B cell (primary cell): ENCODE data around the gene DLG2. TPM values are rescaled to one million over a fixed set of nuclear protein-coding genes. Genes with fewer than 3 reads are reported as not detected.
"Not testable (repeated sequence)": the region's sequence is repeated elsewhere in the genome, so short reads cannot be mapped to it uniquely, and the experiment has no call there.

Source experiments
- ATAC-seq: fragments of 200-7000 bp; cut with Tn5 transposase; one replicate; pipeline ENCODE4 v1.10.0; 2021; ENCODE audit warnings: low read depth, mild to moderate bottlenecking, moderate number of reproducible peaks, moderate library complexity
- CTCF ChIA-PET: fragments of 350-600 bp; sonication (Branson Sonifier 250); formaldehyde crosslinking; loops from one replicate; lab custom pipeline; 2021; ENCODE audit warnings: antibody characterized with exemption, inconsistent platforms; lab: Charles Lee
- POLR2A ChIA-PET: fragments of 350-600 bp; sonication (Branson Sonifier 250); formaldehyde crosslinking; loops from one replicate; lab custom pipeline; 2021; ENCODE audit warnings: antibody characterized with exemption; lab: Charles Lee
- DNase-seq: peaks from one replicate; pipeline ENCODE4 v3.0.0; 2013
- H2AFZ ChIP-seq: 2 replicates; pipeline ENCODE4 v1.6.1; 2012; ENCODE audit warnings: mild to moderate bottlenecking, low read depth, low read length; ENCODE audit not compliant: insufficient read depth, poor library complexity, severe bottlenecking
- H3K27ac ChIP-seq, 2 donors: 1 replicate in 1 of 2; 2 replicates in 1 of 2; pipeline ENCODE4 v1.5.1; 2012 to 2013; ENCODE audit warnings: low read length in 2 of 2, mild to moderate bottlenecking in 2 of 2, moderate library complexity in 1 of 2
- H3K27me3 ChIP-seq, 4 experiments: fragments of 200-600 bp in 1 of 4; sonication (generic) in 1 of 4; replicated peaks in 1 of 4; 1 replicate in 2 of 4; 2 replicates in 2 of 4; pipeline versions ENCODE4 v1.6.1 to v1.7.0; 2013 to 2016; ENCODE audit warnings: low read length in 3 of 4, mild to moderate bottlenecking in 2 of 4, mixed read lengths in 1 of 4, moderate library complexity in 1 of 4; ENCODE audit not compliant: insufficient read depth in 4 of 4, control insufficient read depth in 3 of 4; ENCODE audit errors: control extremely low read depth in 1 of 4
- H3K36me3 ChIP-seq, 2 experiments: replicated peaks in 1 of 2; 1 replicate in 1 of 2; 2 replicates in 1 of 2; pipeline versions ENCODE4 v1.6.1 to v1.7.1; 2013; ENCODE audit warnings: low read length in 1 of 2; ENCODE audit not compliant: insufficient read depth in 2 of 2, control insufficient read depth in 1 of 2; ENCODE audit errors: control extremely low read depth in 1 of 2, extremely low read depth in 1 of 2
- H3K4me1 ChIP-seq, 2 donors: fragments of 200-600 bp in 1 of 2; sonication (generic) in 1 of 2; 1 replicate in 1 of 2; 2 replicates in 1 of 2; pipeline versions ENCODE4 v1.5.1 to v1.6.1; 2013 to 2017; ENCODE audit warnings: low read length in 2 of 2; ENCODE audit not compliant: control insufficient read depth in 2 of 2, insufficient read depth in 2 of 2
- H3K4me2 ChIP-seq: replicated peaks from 2 replicates; pipeline ENCODE3; 2012; ENCODE audit warnings: mild to moderate bottlenecking, low read depth, low read length; ENCODE audit not compliant: poor library complexity, severe bottlenecking
- H3K4me3 ChIP-seq, 5 experiments: fragments of 200-600 bp in 1 of 5; sonication (generic) in 1 of 5; 1 replicate in 3 of 5; 2 replicates in 2 of 5; pipeline versions ENCODE4 v1.5.1 to v1.7.0; 2011 to 2016; ENCODE audit warnings: low read length in 4 of 5, mild to moderate bottlenecking in 4 of 5, low read depth in 2 of 5, control low read depth in 1 of 5, moderate library complexity in 1 of 5; ENCODE audit not compliant: insufficient read depth in 1 of 5; ENCODE audit errors: control extremely low read depth in 1 of 5, extremely low read depth in 1 of 5
- H3K79me2 ChIP-seq: fragments of 200-600 bp; sonication (generic); one replicate; pipeline ENCODE4 v1.6.0; 2016; ENCODE audit warnings: low read length; ENCODE audit not compliant: control insufficient read depth, insufficient read depth
- H3K9ac ChIP-seq: fragments of 200-600 bp; sonication (generic); 2 replicates; pipeline ENCODE4 v1.6.1; 2017; ENCODE audit warnings: mild to moderate bottlenecking, low read length, moderate library complexity
- H3K9me3 ChIP-seq, 3 donors: one replicate each; pipeline versions ENCODE4 v1.6.1 to v1.7.1; 2013; ENCODE audit warnings: low read length in 2 of 3; ENCODE audit not compliant: control insufficient read depth in 2 of 3, insufficient read depth in 1 of 3; ENCODE audit errors: control extremely low read depth in 1 of 3
- H4K20me1 ChIP-seq: 2 replicates; pipeline ENCODE4 v1.6.0; 2012; ENCODE audit warnings: mild to moderate bottlenecking, low read length; ENCODE audit not compliant: insufficient read depth, control insufficient read depth, poor library complexity, severe bottlenecking
- H3K27ac Mint-ChIP-seq: one replicate; pipeline ENCODE4 v1.8.0; 2021; ENCODE audit warnings: mixed read lengths
- H3K27me3 Mint-ChIP-seq: one replicate; pipeline ENCODE4 v1.8.0; 2021; ENCODE audit warnings: mixed read lengths
- H3K4me1 Mint-ChIP-seq: one replicate; pipeline ENCODE4 v1.8.0; 2021; ENCODE audit warnings: mixed read lengths
- H3K4me3 Mint-ChIP-seq: one replicate; pipeline ENCODE4 v1.8.0; 2021; ENCODE audit warnings: mixed read lengths
- H3K9me3 Mint-ChIP-seq: one replicate; pipeline ENCODE4 v1.8.0; 2022; ENCODE audit warnings: mixed read lengths; ENCODE audit not compliant: insufficient read depth
- EZH2 ChIP-seq: IDR thresholded peaks from 2 replicates; pipeline ENCODE4 v1.6.1; 2012; ENCODE audit warnings: borderline replicate concordance, low read depth, mild to moderate bottlenecking, moderate library complexity, low read length; ENCODE audit not compliant: insufficient read depth, poor library complexity, severe bottlenecking
- WGBS: methylation state at CpG from one replicate; pipeline ENCODE4 v1.1.5; 2013; ENCODE audit warnings: missing lambda C conversion rate; ENCODE audit not compliant: insufficient coverage; 5-methylcytosine and 5-hydroxymethylcytosine counted together
- intact Hi-C: fragments of 100-400 bp; cut with micrococcal nuclease; formaldehyde crosslinking; loops from one replicate; pipeline ENCODE4 v1.10.0; 2022
- polyA plus RNA-seq: library from polyadenylated mRNA; depleted of rRNA; stranded (reverse); fragments of >200 nt; gene quantifications from 2 replicates; pipeline ENCODE4 v1.2.3, GENCODE V29; 2012
- total RNA-seq, 2 donors: library from RNA; stranded (reverse); fragments of 120-200 nt in 1 of 2; gene quantifications; 1 replicate in 1 of 2; 2 replicates in 1 of 2; pipeline versions ENCODE4 v1.2.3 to v1.2.4, GENCODE V29; 2013 to 2022
- TF ChIP-seq, protein P1 (sequence below): fragments of 200-600 bp; IDR thresholded peaks from one replicate; pipeline ENCODE4 v1.8.0; 2022; ENCODE audit warnings: antibody characterized with exemption, mild to moderate bottlenecking

DLG2 gene
- total and polyA plus RNA-seq, 2 donors (not counting 1 experiment from before 2014, with no cell fraction given), result 0.54 to 5.4 TPM

DNA sequence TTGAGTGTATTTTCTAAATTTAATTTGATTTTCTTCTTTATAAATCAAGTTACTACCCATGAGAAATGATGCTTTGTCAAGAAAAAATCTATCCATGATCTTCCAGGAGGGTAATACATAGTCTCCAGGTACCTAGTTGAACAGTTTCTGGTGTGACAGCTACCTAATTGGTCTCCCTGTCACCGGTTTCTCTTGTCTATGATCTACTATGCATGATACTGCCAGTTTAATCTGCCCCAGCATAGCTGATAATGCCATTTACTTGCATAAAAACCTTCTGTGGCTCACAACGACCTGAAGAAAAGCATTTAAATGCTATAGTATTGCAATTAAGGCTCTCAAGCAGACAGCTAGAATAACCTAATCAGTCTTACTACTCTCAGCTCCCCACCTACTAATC, 349.5 kb downstream of the DLG2 start:
- H3K4me1 Mint-ChIP-seq, result peaks cover 6% of the 10 kb centered on the region
- no peak overlapping the region for H3K4me3 Mint-ChIP-seq
- no peaks in the 10 kb centered on the region for H4K20me1 ChIP-seq
- no CpG with 5 or more reads among the region's 2 CpGs for WGBS
- no peak overlapping the region for H3K9ac ChIP-seq
- ChIA-PET CTCF (no interaction called here), POLR2A (no interaction called here)
- peaks cover 0 to 1% (median 0%) of the 10 kb centered on the region in 3 donors for H3K9me3 ChIP-seq
- TF ChIP-seq EZH2, result no peak
- TF ChIP-seq, protein P1, sequence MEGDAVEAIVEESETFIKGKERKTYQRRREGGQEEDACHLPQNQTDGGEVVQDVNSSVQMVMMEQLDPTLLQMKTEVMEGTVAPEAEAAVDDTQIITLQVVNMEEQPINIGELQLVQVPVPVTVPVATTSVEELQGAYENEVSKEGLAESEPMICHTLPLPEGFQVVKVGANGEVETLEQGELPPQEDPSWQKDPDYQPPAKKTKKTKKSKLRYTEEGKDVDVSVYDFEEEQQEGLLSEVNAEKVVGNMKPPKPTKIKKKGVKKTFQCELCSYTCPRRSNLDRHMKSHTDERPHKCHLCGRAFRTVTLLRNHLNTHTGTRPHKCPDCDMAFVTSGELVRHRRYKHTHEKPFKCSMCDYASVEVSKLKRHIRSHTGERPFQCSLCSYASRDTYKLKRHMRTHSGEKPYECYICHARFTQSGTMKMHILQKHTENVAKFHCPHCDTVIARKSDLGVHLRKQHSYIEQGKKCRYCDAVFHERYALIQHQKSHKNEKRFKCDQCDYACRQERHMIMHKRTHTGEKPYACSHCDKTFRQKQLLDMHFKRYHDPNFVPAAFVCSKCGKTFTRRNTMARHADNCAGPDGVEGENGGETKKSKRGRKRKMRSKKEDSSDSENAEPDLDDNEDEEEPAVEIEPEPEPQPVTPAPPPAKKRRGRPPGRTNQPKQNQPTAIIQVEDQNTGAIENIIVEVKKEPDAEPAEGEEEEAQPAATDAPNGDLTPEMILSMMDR, result no peak
- ATAC-seq (no peak), DNase-seq (no peak)
- no peak overlapping the region for H3K27ac Mint-ChIP-seq
- H3K4me2 ChIP-seq, result no peak overlapping the region
- peaks cover 3% of the 10 kb centered on the region for H3K27me3 Mint-ChIP-seq
- intact Hi-C loops, result no loop called here
- no peaks in the 10 kb centered on the region for H3K36me3 ChIP-seq
- H3K4me3 ChIP-seq, result no peak overlapping the region
- no peak overlapping the region for H2AFZ ChIP-seq
- no peaks in the 10 kb centered on the region for H3K27me3 ChIP-seq
- H3K9me3 Mint-ChIP-seq, result no peaks in the 10 kb centered on the region
- peaks cover 0 to 6% of the 10 kb centered on the region in 2 donors for H3K4me1 ChIP-seq
- no peak overlapping the region for H3K27ac ChIP-seq
- no peaks in the 10 kb centered on the region for H3K79me2 ChIP-seq

DNA sequence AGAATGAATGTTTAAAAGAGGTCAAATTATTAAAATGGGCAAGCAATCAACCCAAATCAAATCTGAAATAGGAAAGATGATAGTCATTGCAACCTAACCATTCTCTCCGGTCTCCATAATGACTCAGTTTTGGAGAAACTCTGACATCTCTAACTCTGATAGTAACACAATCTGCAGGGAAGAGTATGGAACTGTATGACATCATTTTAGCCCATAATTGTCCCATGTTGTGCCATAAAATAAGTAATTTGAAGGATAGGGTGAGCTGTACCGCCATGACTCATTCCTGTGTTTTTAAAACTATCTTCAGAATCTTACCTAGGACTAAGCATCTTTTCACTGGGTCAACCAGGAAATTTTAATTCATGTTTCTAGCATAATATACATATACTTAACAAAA, 350.8 kb downstream of the DLG2 start:
- TF ChIP-seq, protein P1, result no peak
- no peak for TF ChIP-seq EZH2
- no peaks in the 10 kb centered on the region for H3K9me3 Mint-ChIP-seq

DNA sequence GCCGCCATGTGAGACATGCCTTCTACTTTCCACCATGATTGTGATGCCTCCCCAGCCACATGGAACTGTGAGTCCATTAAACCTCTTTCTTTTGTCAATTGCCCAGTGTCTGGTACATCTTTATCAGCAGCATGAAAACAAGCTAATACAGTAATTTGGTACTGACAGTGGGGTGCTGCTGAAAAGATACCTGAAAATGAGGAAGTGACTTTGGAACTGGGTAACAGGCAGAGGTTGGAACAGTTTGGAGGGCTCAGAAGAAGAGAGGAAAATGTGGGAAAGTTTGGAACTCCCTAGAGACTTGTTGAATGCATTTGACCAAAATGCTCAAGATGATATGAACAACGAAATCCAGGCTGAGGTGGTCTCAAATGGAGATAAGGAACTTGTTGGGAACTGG, 356.8 kb downstream of the DLG2 start:
- H2AFZ ChIP-seq, H3K27ac Mint-ChIP-seq, DNase-seq, H3K36me3 ChIP-seq, H3K4me1 ChIP-seq, H3K27me3 ChIP-seq, H3K27ac ChIP-seq, H4K20me1 ChIP-seq, H3K4me1 Mint-ChIP-seq, H3K27me3 Mint-ChIP-seq, H3K4me3 Mint-ChIP-seq, POLR2A ChIA-PET, H3K79me2 ChIP-seq, H3K4me2 ChIP-seq, intact Hi-C loops, H3K9ac ChIP-seq, H3K9me3 Mint-ChIP-seq, H3K4me3 ChIP-seq, H3K9me3 ChIP-seq, CTCF ChIA-PET, ATAC-seq: not testable (repeated sequence)
- WGBS, result 62% methylated on average over 1 of the region's 2 CpGs

More for the DNA sequence above, 350.8 kb downstream of the DLG2 start:
- Histone ChIP-seq H3K27ac (no peak overlapping the region), H3K4me2 (no peak overlapping the region), H3K9me3 (peaks cover 0 to 2% (median 1%) of the 10 kb centered on the region in 3 donors), H4K20me1 (no peaks in the 10 kb centered on the region), H3K79me2 (no peaks in the 10 kb centered on the region), H3K27me3 (no peaks in the 10 kb centered on the region), H3K9ac (no peak overlapping the region), H3K4me3 (no peak overlapping the region), H3K4me1 (peaks cover 0 to 2% of the 10 kb centered on the region in 2 donors), H3K36me3 (no peaks in the 10 kb centered on the region), H2AFZ (no peak overlapping the region)
- no peak for ATAC-seq
- no CpG with 5 or more reads among the region's 2 CpGs for WGBS
- intact Hi-C loops, result no loop called here
- peaks cover 6% of the 10 kb centered on the region for H3K4me1 Mint-ChIP-seq
- CTCF ChIA-PET, result interaction anchor here (0.6 kb wide), 1 partner anchor 217 kb away, joined by 3 read pairs; no protein-coding TSS in a partner anchor
- POLR2A ChIA-PET, result no interaction called here
- peaks cover 5% of the 10 kb centered on the region for H3K27me3 Mint-ChIP-seq
- no peak overlapping the region for H3K27ac Mint-ChIP-seq
- H3K4me3 Mint-ChIP-seq, result no peak overlapping the region
- DNase-seq, result no peak
